HG03064 (cell line): ENCODE results near the gene CNTNAP2.

ENCODE experiments used
- ATAC-seq: cut with Tn5 transposase; IDR thresholded peaks from one replicate; pipeline ENCODE4 v1.9.1; 2021; ENCODE audit warnings: low read depth; ENCODE audit not compliant: unreplicated experiment

CNTNAP2 gene

DNA sequence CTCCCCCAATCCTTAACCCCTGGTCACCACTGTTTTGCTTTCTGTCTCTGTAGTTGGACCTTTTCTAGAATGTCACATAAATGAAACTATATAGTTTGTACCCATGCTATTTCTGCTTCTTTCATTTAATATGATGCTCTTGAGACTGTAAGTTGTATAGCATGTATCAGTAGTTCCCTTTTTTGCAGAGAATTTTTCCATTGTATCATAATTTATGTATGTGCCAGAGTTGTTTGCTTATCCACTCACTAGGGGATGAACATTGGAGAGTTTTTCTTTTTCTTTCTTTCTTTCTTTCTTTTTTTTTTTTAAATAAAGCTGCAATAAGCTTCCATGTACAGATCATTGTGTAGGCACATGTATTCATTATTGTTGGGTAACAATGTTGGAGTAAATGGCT is 544.8 kb downstream of the CNTNAP2 start:
- ATAC-seq = no peak

DNA sequence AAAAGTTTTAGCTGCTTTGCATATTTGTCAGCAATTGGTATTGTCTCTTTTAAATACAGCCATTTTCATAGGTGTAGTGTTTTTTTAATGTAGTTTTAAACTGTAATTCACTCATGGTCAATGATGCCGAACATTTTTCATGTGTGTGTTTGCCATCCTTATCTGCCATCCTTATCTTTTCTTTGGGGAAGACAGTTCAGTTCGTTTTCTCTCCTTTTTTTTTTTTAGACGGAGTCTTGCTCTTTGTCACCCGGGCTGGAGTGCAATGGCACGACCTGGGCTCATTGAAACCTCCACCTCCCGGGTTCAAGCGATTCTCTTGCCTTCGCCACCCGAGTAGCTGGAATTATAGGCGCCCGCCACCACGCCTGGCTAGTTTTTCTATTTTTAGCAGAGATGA is 545.3 kb downstream of the CNTNAP2 start:
- no peak for ATAC-seq

DNA sequence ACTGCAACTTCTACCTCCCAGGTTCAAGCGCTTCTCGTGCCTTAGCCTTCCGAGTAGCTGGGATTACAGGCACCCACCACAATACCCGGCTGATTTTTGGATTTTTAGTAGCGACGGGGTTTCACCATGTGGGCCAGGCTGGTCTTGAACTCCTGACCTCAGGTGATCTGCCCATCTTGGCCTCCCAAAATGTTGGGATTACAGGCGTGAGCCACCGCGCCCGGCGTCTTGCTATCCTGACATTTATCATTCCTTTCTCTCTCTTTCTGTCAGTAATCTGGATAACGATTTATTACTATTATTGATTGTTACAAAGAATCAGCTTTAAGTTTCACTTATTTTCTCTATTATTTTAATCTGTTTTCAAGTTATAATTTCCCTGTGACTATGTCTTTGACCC is 548.4 kb downstream of the CNTNAP2 start:
- no peak for ATAC-seq

DNA sequence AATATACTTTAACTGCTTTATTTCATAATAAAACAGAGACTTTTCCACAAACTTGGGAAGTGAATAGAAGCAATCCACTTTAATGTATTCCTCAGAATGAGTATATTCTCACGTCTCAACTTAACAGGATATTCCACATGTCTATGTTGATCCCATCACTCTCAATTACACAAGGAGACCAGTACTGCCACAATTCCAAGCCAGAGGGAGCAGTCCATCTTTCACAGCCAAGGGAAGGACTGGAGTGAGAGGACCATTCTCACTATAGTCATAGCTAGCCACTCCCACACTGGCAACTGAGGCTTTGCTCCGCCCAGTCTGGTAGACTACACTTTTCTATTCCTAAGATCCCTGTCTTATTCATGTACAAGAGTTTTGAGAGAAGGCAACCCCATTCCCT is 553.9 kb downstream of the CNTNAP2 start:
- ATAC-seq = no peak

DNA sequence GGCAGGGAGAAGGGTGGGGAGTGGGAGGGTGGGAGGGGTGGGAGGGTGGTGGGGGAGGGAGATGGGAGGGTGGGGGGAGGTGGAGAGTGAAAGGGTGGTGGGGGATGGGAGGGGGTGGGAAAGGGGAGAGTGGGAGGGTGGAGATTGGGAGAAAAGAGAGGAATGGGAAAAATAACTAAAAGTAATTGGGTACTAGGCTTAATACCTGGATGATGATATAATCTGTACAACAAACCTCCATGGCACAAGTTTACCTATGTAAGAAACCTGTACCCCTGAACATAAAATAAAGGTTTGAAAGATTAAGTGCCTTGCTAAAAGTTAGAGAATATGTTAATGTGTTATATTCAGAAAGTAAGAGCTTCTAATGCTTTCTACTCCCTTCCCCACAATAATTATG is 564.9 kb downstream of the CNTNAP2 start:
- no peak for ATAC-seq

DNA sequence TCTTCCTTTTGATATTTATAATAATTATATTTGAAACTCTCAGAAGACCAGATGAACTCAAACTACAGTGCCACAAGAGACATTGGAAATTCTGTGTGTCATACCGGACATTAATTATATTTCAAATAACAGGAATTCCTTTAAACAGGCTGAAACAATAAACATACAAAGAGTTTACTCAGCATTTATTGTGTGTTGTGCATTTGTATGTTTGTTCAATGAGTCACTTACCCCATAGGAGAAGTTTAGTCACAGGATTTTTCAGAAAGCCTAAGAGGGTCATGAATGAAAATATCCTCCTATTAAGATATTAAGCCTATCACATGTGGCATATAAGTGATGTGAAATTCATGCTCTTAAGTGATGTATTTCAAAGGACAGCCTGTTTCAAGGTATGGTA is 566.8 kb downstream of the CNTNAP2 start:
- no peak for ATAC-seq

DNA sequence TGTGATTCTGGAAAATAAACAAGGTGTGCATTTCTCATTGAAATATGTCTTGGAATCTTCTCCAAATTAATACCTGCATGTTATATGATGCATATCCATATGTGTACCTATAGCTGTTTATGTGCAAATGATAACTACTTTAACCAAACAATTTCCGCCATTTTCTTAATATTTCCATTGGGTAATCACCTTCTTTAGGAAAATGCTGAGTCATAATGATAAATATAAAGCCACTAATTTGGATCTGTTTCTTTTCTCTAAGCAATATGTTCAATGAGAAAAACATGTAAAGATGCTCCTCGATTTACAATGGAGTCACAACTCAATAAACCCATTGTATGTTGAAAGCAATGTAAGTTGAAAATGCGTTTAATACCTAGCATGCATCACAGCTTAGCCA is 574.4 kb downstream of the CNTNAP2 start:
- no peak for ATAC-seq

DNA sequence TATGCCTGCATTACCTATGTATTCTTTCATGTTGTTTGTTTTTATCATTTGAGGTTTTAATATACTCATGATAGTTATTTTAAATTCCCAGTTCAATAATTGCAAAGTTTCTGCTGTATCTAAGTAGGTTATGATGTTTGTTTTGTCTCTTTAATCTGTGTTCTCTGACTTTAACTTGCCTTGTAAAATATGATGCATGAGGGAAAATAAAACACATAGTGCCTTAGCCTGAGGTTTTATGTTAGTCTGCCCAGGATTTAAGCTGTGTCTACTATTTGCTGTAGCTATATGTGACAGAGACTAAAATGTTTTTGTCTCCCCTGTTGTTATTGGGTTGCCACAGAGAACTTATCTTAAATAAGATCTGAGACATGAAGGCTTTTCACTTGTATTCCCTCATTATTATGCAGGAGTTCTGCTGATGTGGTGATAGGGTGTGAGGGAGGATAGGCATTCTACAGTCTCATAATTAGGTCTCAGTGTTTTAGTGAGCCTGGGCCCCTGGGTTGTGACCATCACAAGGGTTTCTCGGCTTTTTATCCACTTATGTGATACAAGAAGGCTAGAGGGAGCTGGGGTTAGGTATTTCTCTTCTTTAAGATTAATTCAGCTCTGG is 582.5 kb downstream of the CNTNAP2 start:
- no peak for ATAC-seq

DNA sequence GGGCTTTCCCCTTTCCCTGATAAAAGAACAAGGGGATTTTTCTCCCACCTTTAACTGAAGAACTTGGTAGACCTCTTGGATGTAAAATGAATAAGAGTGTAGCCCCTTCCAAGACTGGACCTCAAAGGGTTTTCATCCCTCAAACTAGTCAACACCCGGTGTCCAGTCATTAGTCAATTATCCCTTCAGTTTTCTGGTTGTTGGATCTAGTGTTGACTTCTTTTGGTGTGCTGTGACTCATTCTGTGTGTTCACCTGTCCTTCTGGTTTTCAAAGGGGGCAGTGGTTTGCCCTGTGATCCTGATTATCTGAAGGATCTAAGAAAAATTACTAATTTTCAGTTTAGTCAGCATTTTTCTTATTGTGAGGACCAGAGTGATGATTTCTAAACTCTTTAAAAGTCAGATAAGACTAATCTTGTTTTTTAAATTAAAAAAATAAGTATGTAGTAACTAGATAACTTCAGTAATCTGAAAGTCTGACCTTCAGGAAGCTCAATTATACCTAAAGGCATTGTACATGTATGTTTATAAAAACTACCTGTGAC is 583.5 kb downstream of the CNTNAP2 start:
- ATAC-seq = no peak

DNA sequence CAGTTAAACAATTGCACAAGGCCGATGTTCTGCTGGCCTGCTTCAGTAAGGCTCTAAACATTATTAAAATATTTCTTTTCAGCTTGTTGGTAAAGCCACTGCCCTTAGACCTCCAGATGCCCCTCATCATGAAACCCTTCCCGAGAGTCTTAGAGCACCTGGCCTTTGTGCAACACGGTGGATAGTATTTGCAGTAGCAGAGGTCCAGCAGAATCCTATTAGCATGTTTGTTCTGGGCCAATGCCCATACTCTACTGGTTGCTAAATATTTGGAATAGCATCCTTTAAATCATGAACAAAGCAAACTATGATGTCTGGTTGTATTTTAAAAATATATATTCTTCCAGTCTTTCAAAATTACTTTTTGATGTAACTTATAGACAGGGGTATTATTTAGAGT is 584.6 kb downstream of the CNTNAP2 start:
- ATAC-seq = no peak

DNA sequence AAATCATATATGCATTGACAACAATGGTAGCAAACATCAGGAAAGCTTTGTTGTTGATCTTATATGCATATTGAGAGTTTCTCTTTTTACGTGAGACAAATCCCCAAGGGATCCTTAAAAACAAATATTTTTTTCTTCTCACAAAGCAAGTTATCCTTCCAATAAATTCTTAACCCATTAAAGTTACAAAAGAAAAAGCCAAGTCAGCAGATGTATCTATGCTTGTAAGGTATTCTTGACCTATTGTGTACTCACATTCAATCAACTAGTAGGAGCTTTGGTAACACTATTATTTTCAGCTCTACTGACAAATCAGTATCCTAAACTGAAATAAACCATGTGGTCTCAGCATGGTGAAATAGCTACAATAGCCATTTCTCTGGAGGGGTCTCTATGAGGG is 586.3 kb downstream of the CNTNAP2 start:
- no peak for ATAC-seq

DNA sequence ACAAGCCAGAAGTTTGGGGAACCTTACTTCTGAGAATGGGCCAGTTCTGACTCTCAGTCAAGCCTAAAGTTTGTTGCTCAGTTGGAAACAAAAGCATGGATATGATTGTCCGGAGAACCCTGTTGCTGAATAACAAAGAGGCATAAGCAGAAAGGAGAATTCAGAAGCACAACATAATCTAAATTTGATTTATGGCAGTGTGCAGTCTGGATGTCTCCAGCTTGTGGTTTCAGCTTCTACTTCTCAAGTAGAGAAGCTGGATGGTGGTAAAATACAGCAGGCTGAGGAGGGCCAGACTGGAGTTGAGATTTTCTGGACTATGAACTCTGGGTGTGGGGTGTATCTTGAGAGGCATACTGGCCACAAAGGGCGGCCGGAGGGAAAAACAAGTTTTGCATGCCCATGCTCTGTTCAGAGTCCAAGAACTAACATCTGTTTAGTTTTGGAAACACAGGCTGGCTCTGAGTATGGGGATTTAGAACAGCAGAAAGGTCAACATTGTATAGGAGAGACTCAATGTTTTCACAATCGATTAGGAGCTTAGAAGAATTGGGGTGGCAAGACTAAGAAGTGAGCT is 592.9 kb downstream of the CNTNAP2 start:
- no peak for ATAC-seq

DNA sequence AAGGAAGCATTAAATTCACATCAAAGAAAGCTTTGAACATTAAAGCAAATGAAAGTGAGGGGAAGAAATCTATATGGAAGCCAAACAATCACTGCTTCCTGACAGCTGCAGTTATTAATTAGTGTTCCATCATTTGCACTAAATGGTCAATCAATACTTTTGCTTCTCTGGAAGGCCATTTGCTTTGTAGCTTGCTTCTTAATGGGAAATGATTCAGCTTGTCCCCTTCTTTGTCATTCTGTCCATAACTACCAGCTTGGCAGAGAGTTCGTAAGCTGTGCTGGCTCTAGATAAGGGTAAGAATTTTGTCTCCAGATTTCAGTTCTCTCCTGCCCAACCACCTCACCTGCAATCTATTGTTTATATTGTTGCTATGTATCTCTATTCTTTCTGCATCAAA is 596.6 kb downstream of the CNTNAP2 start:
- ATAC-seq = no peak

DNA sequence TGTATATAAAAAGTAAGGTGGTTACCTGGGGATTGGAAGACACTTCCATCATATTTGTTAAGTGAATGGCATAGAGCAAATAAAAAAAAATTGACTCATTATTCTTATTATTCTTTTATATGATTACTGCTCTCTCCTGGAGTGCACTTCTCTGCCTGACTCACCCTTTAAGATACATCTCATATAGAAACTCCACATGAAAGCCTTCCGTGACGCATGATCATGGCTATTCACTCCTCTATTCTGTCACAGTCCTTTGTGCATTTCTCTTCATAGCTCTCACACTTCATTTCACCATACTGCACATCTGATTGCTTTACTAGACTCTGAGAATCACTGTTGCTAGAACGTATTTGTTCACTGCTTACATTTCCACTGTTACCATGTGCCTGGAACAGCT is 597.3 kb downstream of the CNTNAP2 start:
- ATAC-seq = no peak

DNA sequence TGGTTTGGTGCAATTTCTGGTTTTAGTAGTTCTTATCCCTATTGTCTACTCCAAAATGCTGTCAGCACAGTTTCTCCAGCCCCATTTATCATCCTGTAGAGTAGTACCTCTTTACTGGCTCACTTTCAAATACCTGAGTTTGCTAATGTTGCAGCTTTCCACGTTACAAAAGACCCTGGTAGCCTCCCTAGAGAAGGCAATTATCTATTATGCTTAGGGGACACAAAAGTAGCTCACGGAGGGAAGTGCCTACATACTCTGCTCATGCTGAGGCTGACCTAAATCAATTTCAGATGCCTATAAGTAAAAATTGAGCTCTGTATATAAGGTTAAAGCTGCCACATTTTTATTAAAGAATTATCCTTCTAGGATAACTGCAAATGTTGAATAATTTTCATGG is 603.6 kb downstream of the CNTNAP2 start:
- no peak for ATAC-seq

DNA sequence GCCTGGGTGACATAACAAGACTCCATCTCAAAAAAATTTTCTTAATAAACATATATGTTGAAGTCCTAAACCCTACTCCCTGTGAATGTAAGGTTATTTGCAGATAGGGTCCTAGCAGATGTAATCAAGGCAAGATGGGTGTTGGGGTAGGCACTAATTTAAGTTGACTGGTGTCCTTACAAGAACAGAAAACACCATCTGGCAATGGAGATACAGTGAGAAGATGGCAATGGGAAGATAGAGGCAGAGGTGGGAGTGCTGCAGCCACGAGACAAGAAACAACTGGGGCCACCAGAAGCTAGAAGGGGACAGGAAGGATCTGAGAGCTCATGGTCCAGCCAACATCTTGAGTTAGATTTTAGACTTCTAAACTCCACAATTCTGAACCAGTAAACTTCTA is 606.4 kb downstream of the CNTNAP2 start:
- ATAC-seq = no peak

DNA sequence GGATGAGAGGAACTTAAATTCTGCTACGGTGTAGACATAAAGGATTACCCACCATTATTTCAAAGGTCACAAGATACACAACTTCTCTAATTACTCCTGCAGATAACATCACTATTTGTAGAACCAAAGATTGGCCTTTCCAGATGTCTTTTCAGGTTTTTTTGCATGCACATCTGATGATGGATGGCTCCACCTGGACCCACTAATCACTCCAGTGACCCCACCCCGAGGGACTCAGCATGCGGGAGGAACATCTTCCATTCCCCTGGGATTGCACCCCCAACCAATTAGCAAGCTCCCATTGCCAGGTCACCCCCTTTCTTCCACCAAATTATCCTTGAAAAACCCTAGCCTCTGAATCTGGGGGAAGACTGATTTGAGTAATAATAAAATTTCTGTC is 608.9 kb downstream of the CNTNAP2 start:
- no peak for ATAC-seq

DNA sequence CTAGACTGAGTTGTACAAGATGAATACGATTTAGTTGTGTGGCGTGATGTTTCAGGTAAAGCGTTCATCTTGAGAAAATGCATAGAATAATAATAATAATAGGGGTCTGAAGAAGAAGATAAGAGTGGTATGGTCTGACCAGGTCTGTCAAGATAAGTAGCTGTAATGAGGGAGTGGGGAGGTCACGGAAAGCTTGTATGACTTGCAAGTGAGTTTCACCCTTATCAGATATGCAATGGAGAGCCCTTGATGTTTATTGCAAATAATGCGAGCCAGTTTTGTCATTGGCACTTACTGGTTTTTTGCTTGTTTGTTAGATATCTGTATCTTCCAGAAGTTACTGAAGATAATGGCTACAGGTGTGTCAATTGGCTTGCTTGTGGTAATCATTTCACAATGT is 611.5 kb downstream of the CNTNAP2 start:
- no peak for ATAC-seq

DNA sequence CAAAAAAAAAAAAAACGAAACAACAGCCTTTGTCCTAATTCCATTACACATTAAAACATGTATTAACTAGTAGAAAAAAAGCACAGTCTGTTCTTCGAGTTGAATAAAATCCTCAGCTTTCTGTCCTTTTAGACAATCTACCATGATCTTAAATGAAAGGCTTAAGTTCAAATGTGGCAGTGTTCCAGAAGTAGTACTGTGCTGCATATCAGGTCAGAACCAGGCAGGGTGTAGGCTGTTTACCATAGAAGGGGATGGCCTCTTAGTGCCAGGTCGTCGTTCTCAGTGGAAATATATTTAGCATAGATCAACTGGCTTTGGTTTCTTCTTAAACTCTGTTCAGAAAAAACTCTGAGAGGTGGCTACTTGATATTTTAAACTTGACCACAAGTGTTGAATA is 612.0 kb downstream of the CNTNAP2 start:
- ATAC-seq = no peak

DNA sequence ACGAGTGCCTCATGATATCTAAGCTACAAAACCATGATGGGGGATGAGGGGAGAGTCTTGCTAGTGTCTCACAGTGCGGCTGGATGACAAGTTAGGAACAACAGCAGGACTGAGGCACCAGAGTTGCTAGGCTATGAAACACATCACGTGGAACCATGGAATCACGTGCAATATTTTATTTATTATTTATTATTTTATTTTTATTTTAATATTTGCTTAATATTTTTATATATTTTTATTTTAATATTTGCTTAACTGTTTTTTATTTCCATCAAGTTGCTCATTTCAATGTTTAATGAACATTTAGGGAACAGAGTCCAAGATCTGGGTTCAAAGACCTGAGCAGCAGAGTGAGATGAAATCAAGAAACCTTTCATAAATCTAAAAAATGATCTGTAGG is 614.6 kb downstream of the CNTNAP2 start:
- no peak for ATAC-seq

DNA sequence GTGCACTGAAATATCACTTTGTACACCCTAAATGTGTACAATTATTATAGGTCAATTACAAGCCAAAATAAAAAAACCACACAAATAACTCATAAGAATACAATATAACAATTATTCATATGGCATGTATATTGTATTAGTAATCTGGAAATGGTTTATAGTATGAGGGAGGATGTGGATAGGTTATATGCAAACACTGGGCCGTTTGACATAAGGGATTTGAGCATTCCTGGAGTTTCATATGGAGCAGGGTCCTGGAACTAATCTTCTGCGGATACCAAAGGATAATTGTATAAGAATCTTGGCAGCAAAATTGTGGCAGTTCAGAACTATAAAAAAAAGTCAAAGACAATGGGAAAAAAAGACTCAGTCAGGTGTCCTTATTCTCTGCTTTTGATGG is 619.4 kb downstream of the CNTNAP2 start:
- no peak for ATAC-seq

DNA sequence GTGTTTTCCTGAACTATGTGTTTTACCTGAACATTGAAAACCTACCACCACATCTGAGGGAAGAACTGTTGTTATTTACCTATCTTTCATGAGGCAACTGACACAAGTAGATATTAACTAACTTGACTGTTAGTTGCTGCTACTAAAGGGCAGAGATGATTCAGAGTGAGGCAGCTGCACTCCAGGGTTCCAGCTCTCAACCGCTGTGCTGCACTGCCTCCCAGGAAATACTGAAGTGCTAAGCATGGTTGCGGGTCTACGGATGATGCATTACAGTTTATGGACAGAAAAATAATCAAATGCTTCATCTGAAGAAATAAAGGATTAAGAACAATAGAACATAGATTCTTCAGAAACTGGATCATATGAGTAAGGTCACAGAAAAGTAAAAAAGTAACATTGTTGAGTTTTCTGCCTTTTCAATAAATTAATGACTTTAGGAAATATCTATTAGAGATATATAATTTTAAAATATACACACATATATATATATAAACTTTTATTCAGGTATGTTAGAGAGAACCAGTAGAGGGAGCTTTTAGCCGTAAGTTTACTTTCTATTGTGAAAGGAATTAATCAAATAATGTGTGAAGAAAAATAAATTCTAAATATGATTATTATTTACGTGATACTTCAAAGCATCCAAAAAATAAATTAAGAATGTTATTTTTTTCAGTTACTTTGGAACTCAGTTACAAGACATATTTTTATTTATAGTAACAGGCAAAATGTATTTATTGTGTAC is 620.0 kb downstream of the CNTNAP2 start:
- ATAC-seq = no peak
